Muscle layer of duodenum (tissue), 2 donors: ENCODE results near the gene MCAT.
A peak's percentile ranks its signal among the peaks of the same experiment; 100 is the strongest.
"Not testable (repeated sequence)": the region's sequence is repeated elsewhere in the genome, so short reads cannot be mapped to it uniquely, and the experiment has no call there.

Source experiments
- H3K27ac ChIP-seq: one replicate; pipeline ENCODE4 v1.7.0; 2013; ENCODE audit warnings: mild to moderate bottlenecking, low read length
- H3K27me3 ChIP-seq: one replicate; pipeline ENCODE4 v1.7.0; 2013; ENCODE audit warnings: low read depth, mild to moderate bottlenecking, control low read depth, low read length
- H3K36me3 ChIP-seq, 2 donors: one replicate each; pipeline ENCODE4 v1.7.0; 2013; ENCODE audit warnings: low read length in 2 of 2, control low read depth in 1 of 2, mild to moderate bottlenecking in 1 of 2; ENCODE audit not compliant: insufficient read depth in 2 of 2, control insufficient read depth in 1 of 2
- H3K4me1 ChIP-seq, 2 donors: one replicate each; pipeline ENCODE4 v1.7.0; 2013; ENCODE audit warnings: low read length in 2 of 2, mild to moderate bottlenecking in 2 of 2, control low read depth in 1 of 2, moderate library complexity in 1 of 2; ENCODE audit not compliant: insufficient read depth in 2 of 2, control insufficient read depth in 1 of 2
- H3K4me3 ChIP-seq, 2 donors: one replicate each; pipeline ENCODE4 v1.7.0; 2013; ENCODE audit warnings: low read length in 2 of 2, low read depth in 1 of 2, mild to moderate bottlenecking in 1 of 2
- H3K9me3 ChIP-seq, 2 donors: one replicate each; pipeline ENCODE4 v1.7.0; 2013; ENCODE audit warnings: low read length in 2 of 2, control low read depth in 1 of 2, mild to moderate bottlenecking in 1 of 2; ENCODE audit not compliant: control insufficient read depth in 1 of 2
- donor health status: healthy.

The MCAT gene

DNA sequence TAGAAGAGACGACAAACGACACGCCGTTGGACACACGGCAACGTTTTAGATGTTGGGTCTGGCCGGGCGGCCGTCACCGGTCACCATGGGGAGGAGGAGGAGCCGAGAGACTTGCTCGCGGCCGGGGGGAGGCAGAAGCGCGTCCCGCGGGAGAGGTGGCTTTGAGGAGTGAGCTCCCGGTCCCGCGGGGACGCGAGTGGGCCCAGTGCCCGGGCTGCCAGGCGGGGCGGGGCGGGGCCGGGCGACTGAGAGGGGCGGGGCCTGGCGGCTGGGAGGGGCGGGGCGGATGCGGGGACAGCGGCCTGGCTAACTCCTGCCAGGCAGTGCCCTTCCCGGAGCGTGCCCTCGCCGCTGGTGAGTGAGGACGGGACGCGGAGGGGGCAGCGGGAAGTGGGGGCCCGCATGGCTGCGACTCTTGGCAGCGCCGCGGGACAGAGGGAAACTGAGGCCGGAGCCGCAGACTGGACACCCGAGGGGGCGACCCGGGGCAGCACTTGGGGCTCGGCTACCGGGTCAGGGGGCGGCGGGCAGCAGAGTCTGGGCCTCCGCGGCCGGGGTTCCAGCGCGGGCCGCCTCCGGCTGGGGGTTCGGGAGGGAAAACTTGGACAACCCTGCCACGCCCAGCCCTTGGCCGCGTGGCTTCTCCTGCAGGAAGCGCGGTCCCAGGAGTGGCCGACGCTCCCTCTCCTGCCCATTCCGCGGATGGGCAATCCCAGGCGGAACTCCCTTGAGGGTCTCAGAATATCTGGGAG lies 8.2 kb upstream of the MCAT start, which contains the start of gene TSPO:
Gene TSPO (plus strand): TSS at position 309 of the 752 bp plus-strand sequence. CDS start 7,680 bp downstream, outside the sequence.
- H3K27me3 ChIP-seq = no peaks in the 10 kb centered on the region
- peak within 1 kb of the TSS; percentile 74 to 86 for H3K4me3 ChIP-seq
- H3K9me3 ChIP-seq = no peaks in the 10 kb centered on the region
- H3K4me1 ChIP-seq = peaks cover 0 to 19% of the 10 kb centered on the region in 2 donors
- no peaks in the 10 kb centered on the region for H3K36me3 ChIP-seq
- peak within 1 kb of the TSS; percentile 72 for H3K27ac ChIP-seq

DNA sequence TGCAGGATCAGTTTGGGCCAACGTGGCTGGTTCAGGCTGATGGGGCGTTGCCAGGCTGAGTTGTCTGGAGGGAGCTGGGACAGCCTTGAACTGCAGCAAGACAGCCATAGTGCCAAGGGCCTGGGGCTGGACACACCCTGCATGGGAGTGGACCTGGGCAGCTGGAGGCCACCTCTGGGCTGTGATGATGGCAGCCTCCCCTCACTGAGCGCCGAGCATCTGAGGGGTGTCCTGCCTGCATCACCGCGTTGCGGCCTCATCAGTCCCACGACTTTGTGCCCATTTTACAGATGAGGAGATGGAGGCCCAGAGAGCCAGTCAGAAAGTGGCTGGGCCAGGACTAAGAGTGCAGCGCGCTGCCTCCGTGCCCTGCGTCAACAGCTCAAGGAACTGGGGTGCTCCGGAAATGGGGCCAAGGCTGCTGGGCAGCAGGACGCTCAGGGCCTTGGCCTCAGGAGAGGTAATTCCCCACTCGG lies 7.6 kb upstream of the MCAT start:
- H3K4me1 ChIP-seq = peaks cover 0 to 19% of the 10 kb centered on the region in 2 donors
- H3K27me3 ChIP-seq = no peaks in the 10 kb centered on the region
- H3K36me3 ChIP-seq = no peaks in the 10 kb centered on the region
- no peaks in the 10 kb centered on the region for H3K9me3 ChIP-seq
- peak overlapping the region; percentile 60 to 86 for H3K4me3 ChIP-seq
- H3K27ac ChIP-seq = no peak overlapping the region

DNA sequence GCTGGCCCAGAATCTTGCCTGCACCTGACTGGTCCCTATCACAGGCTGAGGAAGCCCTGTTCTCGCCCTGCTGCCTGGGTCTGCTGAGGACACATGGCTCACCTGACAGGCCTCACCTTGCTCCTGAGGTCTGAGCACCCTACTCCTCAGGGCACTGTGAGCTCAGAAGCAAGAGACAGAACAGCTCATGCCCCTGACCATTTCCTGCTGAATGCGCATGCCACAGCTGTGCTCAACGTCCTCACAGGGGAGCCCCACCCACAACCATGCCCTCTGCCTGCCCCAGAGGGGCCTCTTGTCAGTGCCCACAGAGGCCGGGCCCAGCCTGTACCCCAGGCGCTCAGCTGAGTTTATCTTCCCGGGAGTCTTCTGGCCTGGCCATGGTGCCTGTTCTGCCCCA lies 5.4 kb upstream of the MCAT start:
- Histone ChIP-seq H3K36me3 (no peaks in the 10 kb centered on the region), H3K27me3 (no peaks in the 10 kb centered on the region), H3K4me1 (peaks cover 0 to 10% of the 10 kb centered on the region in 2 donors), H3K4me3 (no peak overlapping the region), H3K27ac (no peak overlapping the region), H3K9me3 (no peaks in the 10 kb centered on the region)

DNA sequence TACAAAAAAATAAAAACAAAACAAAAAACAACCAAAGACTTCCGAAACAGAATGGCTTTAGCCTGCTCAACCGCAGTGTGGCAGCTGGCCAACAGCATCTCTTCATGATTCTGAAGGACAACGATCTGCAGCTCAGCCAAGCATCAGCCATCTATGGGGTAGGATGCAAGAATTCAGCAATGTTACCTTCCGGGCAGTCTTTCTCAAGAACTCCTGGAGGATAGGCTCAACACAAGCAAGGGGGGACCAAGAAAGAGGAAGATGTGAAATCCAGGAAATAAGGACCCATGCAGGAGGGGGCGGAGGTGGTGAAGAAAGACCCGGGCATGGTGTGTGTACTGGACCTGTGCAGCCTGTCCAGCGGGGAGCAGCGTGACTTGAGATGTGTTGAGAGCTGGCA lies 4.6 kb upstream of the MCAT start:
- Histone ChIP-seq H3K4me1 (peaks cover 0 to 10% of the 10 kb centered on the region in 2 donors), H3K27ac (no peak overlapping the region), H3K4me3 (no peak overlapping the region)

DNA sequence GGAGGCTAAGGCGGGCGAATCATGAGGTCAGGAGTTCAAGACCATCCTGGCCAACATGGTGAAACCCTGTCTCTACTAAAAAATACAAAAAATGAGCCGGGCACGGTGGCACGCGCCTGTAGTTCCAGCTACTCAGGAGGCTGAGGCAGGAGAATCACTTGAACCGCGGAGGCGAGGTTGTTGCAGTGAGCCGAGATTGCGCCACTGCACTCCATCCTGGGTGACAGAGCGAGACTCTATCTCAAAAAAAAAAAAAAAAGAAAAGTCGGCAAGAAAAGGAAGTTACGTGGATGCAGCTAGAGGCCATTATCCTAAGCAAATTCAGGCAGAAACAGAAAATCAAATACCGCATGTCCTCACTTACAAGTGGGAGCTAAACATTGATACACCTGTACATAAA lies 3.1 kb upstream of the MCAT start:
- H3K36me3 ChIP-seq, H3K27ac ChIP-seq, H3K4me3 ChIP-seq, H3K27me3 ChIP-seq, H3K9me3 ChIP-seq: not testable (repeated sequence)
- H3K4me1 ChIP-seq = peaks cover 0 to 15% of the 10 kb centered on the region in 2 donors

More for the DNA sequence above, 4.6 kb upstream of the MCAT start:
- no peaks in the 10 kb centered on the region for H3K36me3 ChIP-seq
- H3K9me3 ChIP-seq = no peaks in the 10 kb centered on the region
- H3K27me3 ChIP-seq = no peaks in the 10 kb centered on the region

DNA sequence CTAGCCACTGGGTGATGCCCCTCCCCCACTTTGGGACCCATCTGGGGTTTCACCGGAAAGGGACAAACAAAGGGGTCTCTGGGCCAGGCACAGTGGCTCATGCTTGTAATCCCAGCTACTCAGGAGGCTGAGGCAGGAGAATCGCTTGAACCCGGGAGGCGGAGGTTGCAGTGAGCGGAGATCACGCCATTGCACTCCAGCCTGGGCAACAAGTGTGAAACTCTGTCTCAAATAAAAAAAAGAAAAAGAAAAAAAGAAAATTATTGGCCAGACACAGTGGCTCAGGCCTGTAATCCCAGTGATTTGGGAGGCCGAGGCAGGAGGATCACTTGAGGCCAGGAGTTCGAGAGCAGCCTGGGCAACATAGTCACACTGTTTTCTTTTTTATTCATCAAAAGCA lies 2.2 kb upstream of the MCAT start:
- peaks cover 0 to 14% of the 10 kb centered on the region in 2 donors for H3K4me1 ChIP-seq
- H3K27me3 ChIP-seq, H3K36me3 ChIP-seq, H3K9me3 ChIP-seq, H3K27ac ChIP-seq, H3K4me3 ChIP-seq: not testable (repeated sequence)

DNA sequence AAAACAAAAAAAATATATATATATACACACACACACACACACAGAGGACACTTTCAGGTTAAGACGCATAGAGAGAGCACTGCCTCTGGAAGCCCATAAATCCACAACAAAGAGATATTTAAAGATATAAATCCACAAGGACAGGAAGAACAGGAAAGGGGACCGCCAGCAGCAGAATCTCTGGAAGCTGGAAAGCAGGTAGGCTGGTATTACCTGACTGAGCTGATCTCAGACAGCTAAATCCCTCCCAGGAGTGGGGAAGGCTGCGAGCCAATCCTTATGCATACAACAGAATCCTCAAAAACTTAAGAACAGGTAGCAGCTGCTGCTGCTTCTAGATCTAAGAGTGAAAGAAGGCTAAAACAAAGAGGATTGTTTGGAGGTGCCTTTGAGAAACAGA lies 1.8 kb upstream of the MCAT start:
- peaks cover 6 to 13% of the 10 kb centered on the region in 2 donors for H3K36me3 ChIP-seq
- H3K27ac ChIP-seq = no peak overlapping the region
- H3K9me3 ChIP-seq = no peaks in the 10 kb centered on the region
- no peak overlapping the region for H3K4me3 ChIP-seq
- peaks cover 0 to 14% of the 10 kb centered on the region in 2 donors for H3K4me1 ChIP-seq
- H3K27me3 ChIP-seq = no peaks in the 10 kb centered on the region

DNA sequence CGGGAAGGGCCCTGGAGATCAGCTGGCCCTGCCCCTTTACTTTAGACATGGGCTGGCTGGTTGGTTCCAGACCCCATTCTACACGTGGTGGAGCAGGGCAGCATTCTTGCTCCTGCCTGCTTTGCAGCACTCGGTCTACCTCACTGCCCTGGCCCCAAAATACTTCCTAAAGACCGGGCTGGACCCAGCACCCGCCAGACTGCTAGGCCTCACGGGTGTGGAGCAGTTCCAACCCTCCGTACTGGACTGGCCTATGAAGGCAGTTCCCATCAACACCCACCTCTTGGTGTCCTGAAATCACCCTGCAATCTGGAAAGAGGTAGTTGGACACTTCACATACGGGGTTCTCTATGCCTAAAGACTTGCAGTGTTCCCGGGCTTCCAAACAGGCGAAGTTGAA lies 6.4 kb downstream of the MCAT start:
- Histone ChIP-seq H3K9me3 (no peaks in the 10 kb centered on the region), H3K4me3 (no peak overlapping the region), H3K27ac (no peak overlapping the region), H3K36me3 (peaks cover 21 to 77% of the 10 kb centered on the region in 2 donors), H3K27me3 (no peaks in the 10 kb centered on the region), H3K4me1 (peaks cover 0 to 6% of the 10 kb centered on the region in 2 donors)

DNA sequence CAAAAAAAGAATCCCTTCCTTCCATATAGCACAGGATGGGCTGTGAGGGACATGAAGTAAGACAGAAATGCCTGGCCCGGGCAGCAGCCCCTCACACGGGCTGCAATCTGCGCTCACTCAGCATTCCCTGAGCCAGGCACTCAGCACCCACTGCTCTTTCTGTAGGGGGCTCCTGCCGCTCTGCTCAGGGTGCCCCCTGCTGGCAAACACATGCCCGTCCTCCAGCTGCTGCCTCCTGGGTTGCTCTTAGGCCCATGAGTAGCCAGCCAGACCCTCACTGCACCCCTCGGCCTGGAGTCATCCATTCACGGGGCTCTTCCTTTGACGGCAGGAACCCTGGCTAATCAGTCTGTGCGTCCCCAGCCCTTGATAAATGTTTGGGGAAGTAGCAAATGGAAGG lies 6.9 kb downstream of the MCAT start:
- peaks cover 0 to under 1% of the 10 kb centered on the region in 2 donors for H3K4me1 ChIP-seq
- H3K36me3 ChIP-seq = peaks cover 23 to 82% of the 10 kb centered on the region in 2 donors
- H3K9me3 ChIP-seq = no peaks in the 10 kb centered on the region
- no peaks in the 10 kb centered on the region for H3K27me3 ChIP-seq
- no peak overlapping the region for H3K27ac ChIP-seq
- H3K4me3 ChIP-seq = no peak overlapping the region

DNA sequence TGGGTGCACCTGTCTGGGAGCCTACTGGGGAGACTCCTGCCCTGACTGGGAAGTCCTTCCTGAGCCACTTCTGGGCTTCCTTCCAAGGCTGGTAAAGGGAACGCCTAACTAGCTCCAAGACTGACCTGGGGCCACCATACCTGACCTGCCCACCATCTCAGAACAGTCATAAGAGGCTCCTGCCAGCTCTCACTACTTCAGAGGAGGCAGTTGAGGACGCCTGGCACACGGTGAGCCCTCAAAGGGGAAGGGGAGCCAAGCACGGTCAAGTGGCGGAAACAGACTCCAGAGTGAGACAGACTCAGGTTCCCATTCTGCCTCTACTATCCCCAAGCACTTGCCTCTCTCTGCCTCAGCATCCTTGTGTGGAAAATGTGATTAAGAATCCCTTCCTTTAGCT lies 7.6 kb downstream of the MCAT start:
- Histone ChIP-seq H3K36me3 (peaks cover 20 to 77% of the 10 kb centered on the region in 2 donors), H3K4me3 (no peak overlapping the region), H3K9me3 (no peaks in the 10 kb centered on the region), H3K27ac (no peak overlapping the region), H3K4me1 (no peaks in the 10 kb centered on the region), H3K27me3 (no peaks in the 10 kb centered on the region)

DNA sequence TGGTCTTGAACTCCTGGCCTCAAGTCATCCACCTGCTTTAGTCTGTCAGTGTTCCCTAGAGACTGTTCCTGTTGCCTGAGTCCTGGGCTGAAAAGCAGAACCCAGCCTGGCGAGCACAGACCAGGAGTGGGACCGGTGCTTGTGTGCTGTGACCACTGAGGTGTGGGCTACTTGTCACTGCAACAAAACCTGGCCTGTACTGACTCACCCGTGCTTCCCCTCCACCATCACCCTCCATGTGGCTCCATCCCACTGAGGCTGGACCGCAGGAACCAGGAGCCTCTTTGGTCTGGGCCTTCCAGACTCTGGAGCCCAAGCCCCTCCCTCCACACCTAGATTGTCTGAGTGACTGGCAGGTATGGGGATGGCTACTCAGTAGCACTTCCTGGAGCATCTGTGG lies 8.6 kb downstream of the MCAT start:
- Histone ChIP-seq H3K36me3 (peaks cover 20 to 67% of the 10 kb centered on the region in 2 donors), H3K9me3 (no peaks in the 10 kb centered on the region), H3K27ac (no peak overlapping the region), H3K4me1 (no peaks in the 10 kb centered on the region), H3K27me3 (no peaks in the 10 kb centered on the region), H3K4me3 (no peak overlapping the region)

DNA sequence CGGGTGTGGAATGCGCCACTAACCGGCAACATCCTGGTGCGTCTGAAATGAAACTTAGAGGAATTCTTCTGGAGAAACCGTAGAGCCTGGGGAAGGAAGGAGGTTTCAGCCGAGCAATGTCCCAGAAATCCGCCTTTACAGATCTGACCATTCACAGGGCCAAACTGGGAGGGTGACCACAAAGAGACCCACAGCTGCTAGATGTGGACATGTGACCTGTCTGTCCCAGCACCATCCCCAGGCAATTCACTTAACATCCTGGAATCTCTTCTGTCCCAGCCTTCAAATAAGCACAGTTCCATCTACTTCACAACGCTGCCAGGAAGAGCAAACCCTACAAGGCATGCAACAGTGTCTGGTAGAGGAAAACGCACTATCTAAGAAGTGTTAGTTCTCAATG lies 9.8 kb downstream of the MCAT start:
- Histone ChIP-seq H3K27me3 (no peaks in the 10 kb centered on the region), H3K4me3 (no peak overlapping the region), H3K27ac (no peak overlapping the region), H3K9me3 (no peaks in the 10 kb centered on the region), H3K4me1 (no peaks in the 10 kb centered on the region), H3K36me3 (peaks cover 14 to 56% of the 10 kb centered on the region in 2 donors)
